Keratinocyte (primary cell): Measurements from ENCODE around the gene MMS19. TPM values are rescaled to one million over a fixed set of nuclear protein-coding genes. Genes with fewer than 3 reads are reported as not detected.

Experiments
- DNase-seq: peaks from one replicate; pipeline ENCODE4 v3.0.0-alpha.2; 2011; ENCODE audit warnings: low read depth, missing footprints, low spot score
- FAIRE-seq: peaks from 2 replicates; lab custom pipeline; 2011; peaks lifted over from hg19 to GRCh38; lab: Jason Lieb, UNC
- H2AFZ ChIP-seq: 2 replicates; pipeline ENCODE4 v1.6.0; 2012; ENCODE audit warnings: low read length, control low read depth, inconsistent platforms; ENCODE audit not compliant: control insufficient read depth
- H3K27ac ChIP-seq: 2 replicates; pipeline ENCODE4 v1.5.1; 2011; ENCODE audit warnings: low read length; ENCODE audit not compliant: control insufficient read depth, insufficient read depth
- H3K27me3 ChIP-seq: 3 replicates; pipeline ENCODE4 v1.6.0; 2011; ENCODE audit warnings: low read length; ENCODE audit not compliant: control insufficient read depth, insufficient read depth; ENCODE audit errors: extremely low read depth
- H3K36me3 ChIP-seq, 2 experiments: 2 replicates in 1 of 2; 3 replicates in 1 of 2; pipeline ENCODE4 v1.5.1; 2011; ENCODE audit warnings: low read length in 2 of 2, mild to moderate bottlenecking in 1 of 2; ENCODE audit not compliant: control insufficient read depth in 2 of 2, insufficient read depth in 2 of 2; ENCODE audit errors: extremely low read depth in 1 of 2
- H3K4me1 ChIP-seq: 3 replicates; pipeline ENCODE4 v1.5.1; 2011; ENCODE audit warnings: low read length; ENCODE audit not compliant: control insufficient read depth, insufficient read depth; ENCODE audit errors: extremely low read depth
- H3K4me2 ChIP-seq: 3 replicates; pipeline ENCODE4 v1.6.0; 2011; ENCODE audit warnings: low read depth, low read length; ENCODE audit not compliant: control insufficient read depth, insufficient read depth; ENCODE audit errors: extremely low read depth
- H3K4me3 ChIP-seq, 3 experiments: fragments of 200-600 bp in 1 of 3; sonication (generic) in 1 of 3; 2 replicates in 2 of 3; 3 replicates in 1 of 3; pipeline ENCODE4 v1.5.1; 2011 to 2016; ENCODE audit warnings: low read length in 3 of 3, mild to moderate bottlenecking in 3 of 3, control low read depth in 2 of 3, inconsistent platforms in 1 of 3, low read depth in 1 of 3, mixed read lengths in 1 of 3, mixed run types in 1 of 3, moderate library complexity in 1 of 3; ENCODE audit not compliant: control insufficient read depth in 2 of 3, insufficient read depth in 2 of 3; ENCODE audit errors: extremely low read depth in 1 of 3
- H3K79me2 ChIP-seq: 2 replicates; pipeline ENCODE4 v1.6.0; 2012; ENCODE audit warnings: low read length; ENCODE audit not compliant: control insufficient read depth, insufficient read depth
- H3K9ac ChIP-seq: 3 replicates; pipeline ENCODE4 v1.6.0; 2011; ENCODE audit warnings: low read length; ENCODE audit not compliant: control insufficient read depth, insufficient read depth; ENCODE audit errors: extremely low read depth
- H3K9me1 ChIP-seq: 3 replicates; pipeline ENCODE4 v1.6.0; 2011; ENCODE audit warnings: low read length; ENCODE audit not compliant: control insufficient read depth, insufficient read depth; ENCODE audit errors: extremely low read depth
- H3K9me3 ChIP-seq: 2 replicates; pipeline ENCODE4 v1.5.1; 2012; ENCODE audit warnings: low read depth, low read length; ENCODE audit not compliant: control insufficient read depth
- H4K20me1 ChIP-seq: 3 replicates; pipeline ENCODE4 v1.6.0; 2011; ENCODE audit warnings: low read length; ENCODE audit not compliant: control insufficient read depth, insufficient read depth; ENCODE audit errors: extremely low read depth
- CTCF ChIP-seq, 3 experiments: IDR thresholded peaks in 1 of 3; conservative IDR thresholded peaks in 1 of 3; optimal IDR thresholded peaks in 1 of 3; 2 replicates in 2 of 3; 3 replicates in 1 of 3; pipeline versions ENCODE3 to v1.5.1; 2011; ENCODE audit warnings: low read length in 3 of 3, mild to moderate bottlenecking in 3 of 3, moderate library complexity in 2 of 3, control low read depth in 1 of 3, inconsistent platforms in 1 of 3; ENCODE audit not compliant: insufficient read depth in 2 of 3; ENCODE audit errors: extremely low read depth in 1 of 3
- EZH2 ChIP-seq: IDR thresholded peaks from one replicate; pipeline ENCODE4 v1.6.1; 2012; ENCODE audit warnings: inconsistent platforms, mild to moderate bottlenecking, low read length, moderate library complexity
- dilution Hi-C: fragments of 300-500 bp; cut with MboI; formaldehyde crosslinking; loops from one replicate; pipeline ENCODE4 v1.7.0; 2020; ENCODE audit warnings: low sequenced_read_pairs; ENCODE audit not compliant: extremely low pct_ligation_motif_present
- polyA plus RNA-seq, 5 experiments: library from polyadenylated mRNA; depleted of rRNA in 3 of 5; stranded (reverse) in 3 of 5; stranded (forward) in 1 of 5; unstranded in 1 of 5; fragments of >200 nt; gene quantifications; 1 replicate in 1 of 5; 2 replicates in 3 of 5; 3 replicates in 1 of 5; pipeline versions ENCODE4 v1.2.1 to v1.2.3, GENCODE V29; 2011 to 2012; ENCODE audit warnings: missing spikeins in 2 of 5, low read depth in 1 of 5, low replicate concordance in 1 of 5

The MMS19 gene
- polyA plus RNA-seq, 1 donor (not counting 4 experiments of a cell fraction or from before 2014, with no cell fraction given): 72.5 TPM

- Histone ChIP-seq H3K9me3 (no peaks in the 10 kb centered on the region), H3K4me1 (peaks cover 11% of the 10 kb centered on the region), H3K4me2 (no peak overlapping the region), H3K79me2 (peaks cover 71% of the 10 kb centered on the region), H2AFZ (no peak overlapping the region), H3K9me1 (peaks cover 8% of the 10 kb centered on the region), H3K27ac (no peak overlapping the region), H3K27me3 (no peaks in the 10 kb centered on the region), H3K4me3 (no peak overlapping the region), H4K20me1 (peaks cover 5% of the 10 kb centered on the region), H3K9ac (no peak overlapping the region), H3K36me3 (no peaks in the 10 kb centered on the region)
- no peak for DNase-seq
- TF ChIP-seq EZH2 (no peak), CTCF (optimal IDR thresholded peaks at IDR 0.05 in 1 of 3, IDR thresholded peaks at IDR 0.05 in 1 of 3, conservative IDR thresholded peaks at IDR 0.05 in 1 of 3; ENCODE audit: extremely low read depth in 1 of 3, insufficient read depth in 2 of 3, low read length in 3 of 3) (no peak)
- dilution Hi-C loops: no loop called here
- no peak for FAIRE-seq
Observed at GRCh38 chr10:97509120-97509680, 11.0 kb upstream of the MMS19 start.

GRCh38 chr10:97508342-97508741 lies 10.1 kb upstream of the MMS19 start:
- no peak overlapping the region for H3K4me2 ChIP-seq
- dilution Hi-C loops: no loop called here
- H3K9me3 ChIP-seq: no peaks in the 10 kb centered on the region
- H3K36me3 ChIP-seq: no peaks in the 10 kb centered on the region
- H3K4me1 ChIP-seq: peaks cover 11% of the 10 kb centered on the region
- FAIRE-seq (peak; percentile 81), DNase-seq (no peak)
- no peak for TF ChIP-seq EZH2
- no peak for TF ChIP-seq CTCF (optimal IDR thresholded peaks at IDR 0.05 in 1 of 3, IDR thresholded peaks at IDR 0.05 in 1 of 3, conservative IDR thresholded peaks at IDR 0.05 in 1 of 3; ENCODE audit: extremely low read depth in 1 of 3, insufficient read depth in 2 of 3, low read length in 3 of 3)
- H3K27me3 ChIP-seq: no peaks in the 10 kb centered on the region
- H3K4me3 ChIP-seq: no peak overlapping the region
- H2AFZ ChIP-seq: no peak overlapping the region
- peaks cover 76% of the 10 kb centered on the region for H3K79me2 ChIP-seq
- H4K20me1 ChIP-seq: peaks cover 5% of the 10 kb centered on the region
- H3K27ac ChIP-seq: no peak overlapping the region
- peaks cover 4% of the 10 kb centered on the region for H3K9me1 ChIP-seq
- H3K9ac ChIP-seq: no peak overlapping the region
